ENCODE data around the gene SH3PXD2B. TPM values are rescaled to one million over a fixed set of nuclear protein-coding genes. Genes with fewer than 3 reads are reported as not detected.
A peak's percentile ranks its signal among the peaks of the same experiment; 100 is the strongest.

Gene SH3PXD2B
- polyA plus RNA-seq, 3 donors, result 0.19 to 0.77 (median 0.31) TPM

DNA sequence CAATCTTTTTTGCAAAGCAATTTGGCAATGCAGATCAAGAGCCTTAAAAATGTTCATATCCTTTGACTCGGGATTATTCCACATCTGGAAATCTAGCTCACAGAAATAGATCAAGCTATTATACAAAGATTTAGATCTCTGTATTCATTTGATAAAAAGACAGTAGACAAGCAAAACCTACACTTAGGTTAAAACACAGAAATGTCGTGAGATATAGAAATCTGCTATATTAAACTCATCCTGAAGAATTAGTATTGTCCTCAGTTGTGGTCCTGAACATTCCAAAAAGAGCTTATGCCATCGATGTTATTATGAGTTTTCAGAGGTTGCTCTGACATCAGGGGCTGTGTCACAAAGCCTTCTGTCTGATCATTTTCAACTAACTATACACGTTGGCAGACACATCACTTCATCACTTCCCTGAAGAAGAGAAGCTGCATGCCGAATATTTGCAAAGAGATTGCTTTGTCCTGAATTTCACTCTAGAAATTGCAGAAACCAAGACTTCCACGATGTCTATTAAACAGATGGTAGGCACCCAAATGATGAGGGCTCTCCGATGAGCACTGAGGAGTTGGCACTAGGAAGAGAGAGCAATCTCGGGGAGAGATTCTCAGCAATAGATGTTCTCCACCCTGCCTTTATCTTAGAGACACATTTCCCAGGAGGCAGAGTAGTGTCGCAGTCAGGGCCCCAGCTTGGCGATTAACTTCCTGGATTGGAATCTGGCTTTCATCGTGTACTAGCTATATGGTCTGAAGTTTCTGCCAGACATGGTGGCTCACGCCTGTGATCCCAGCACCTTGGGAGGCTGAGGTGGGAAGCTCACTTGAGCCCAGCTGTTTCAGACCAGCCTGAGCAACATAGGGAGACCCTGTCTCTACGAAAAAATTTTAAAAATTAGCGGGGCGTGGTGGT, 168.8 kb downstream of the SH3PXD2B start:
- Histone ChIP-seq H3K4me1 (ENCODE audit: control insufficient read depth in 1 of 2, insufficient read depth in 2 of 2, low read length in 2 of 2) (peaks cover 15 to 33% of the 10 kb centered on the region in 2 donors), H3K4me3 (replicated peaks in 1 of 3; ENCODE audit: low read depth in 2 of 3, low read length in 3 of 3) (peak overlapping the region in 1 of 3 experiments; percentile 83), H4K20me1 (ENCODE audit: insufficient read depth, low read length) (peaks cover 21% of the 10 kb centered on the region), H3K9ac (ENCODE audit: insufficient read depth, low read length, poor library complexity, severe bottlenecking) (no peak overlapping the region), H3K79me2 (ENCODE audit: insufficient read depth, low read length) (peaks cover 25% of the 10 kb centered on the region), H2AFZ (ENCODE audit: insufficient read depth, low read depth, low read length, poor library complexity, severe bottlenecking) (no peak overlapping the region), H3K36me3 (replicated peaks in 1 of 2; ENCODE audit: control insufficient read depth in 1 of 2, insufficient read depth in 2 of 2, low read length in 2 of 2) (no peaks in the 10 kb centered on the region), H3K4me2 (replicated peaks; ENCODE audit: extremely low read depth, low read length, poor library complexity, severe bottlenecking) (peak overlapping the region; percentile 98), H3K9me3 (replicated peaks in 1 of 2; ENCODE audit: control insufficient read depth in 1 of 2, insufficient read depth in 1 of 2, low read length in 2 of 2) (no peaks in the 10 kb centered on the region), H3K27me3 (ENCODE audit: control insufficient read depth in 2 of 2, insufficient read depth in 2 of 2, low read length in 2 of 2) (peaks cover 2 to 12% of the 10 kb centered on the region in 2 donors), H3K27ac (ENCODE audit: low read depth in 1 of 2, low read length in 2 of 2) (no peak overlapping the region)
- H3K36me3 Mint-ChIP-seq, result peaks cover 0 to 2% of the 10 kb centered on the region in 2 donors
- H3K27me3 Mint-ChIP-seq (ENCODE audit: low read depth in 3 of 3), result peaks cover 9 to 23% (median 14%) of the 10 kb centered on the region in 3 donors
- peaks cover 21% of the 10 kb centered on the region for H3K4me1 Mint-ChIP-seq
- no peak for DNase-seq
- intact Hi-C loops (cut with micrococcal nuclease), result loop anchor here in 1 of 2 donors (10.0 kb wide), 1 partner anchor 181 kb away; no protein-coding TSS in a partner anchor
- TF ChIP-seq, protein P1, sequence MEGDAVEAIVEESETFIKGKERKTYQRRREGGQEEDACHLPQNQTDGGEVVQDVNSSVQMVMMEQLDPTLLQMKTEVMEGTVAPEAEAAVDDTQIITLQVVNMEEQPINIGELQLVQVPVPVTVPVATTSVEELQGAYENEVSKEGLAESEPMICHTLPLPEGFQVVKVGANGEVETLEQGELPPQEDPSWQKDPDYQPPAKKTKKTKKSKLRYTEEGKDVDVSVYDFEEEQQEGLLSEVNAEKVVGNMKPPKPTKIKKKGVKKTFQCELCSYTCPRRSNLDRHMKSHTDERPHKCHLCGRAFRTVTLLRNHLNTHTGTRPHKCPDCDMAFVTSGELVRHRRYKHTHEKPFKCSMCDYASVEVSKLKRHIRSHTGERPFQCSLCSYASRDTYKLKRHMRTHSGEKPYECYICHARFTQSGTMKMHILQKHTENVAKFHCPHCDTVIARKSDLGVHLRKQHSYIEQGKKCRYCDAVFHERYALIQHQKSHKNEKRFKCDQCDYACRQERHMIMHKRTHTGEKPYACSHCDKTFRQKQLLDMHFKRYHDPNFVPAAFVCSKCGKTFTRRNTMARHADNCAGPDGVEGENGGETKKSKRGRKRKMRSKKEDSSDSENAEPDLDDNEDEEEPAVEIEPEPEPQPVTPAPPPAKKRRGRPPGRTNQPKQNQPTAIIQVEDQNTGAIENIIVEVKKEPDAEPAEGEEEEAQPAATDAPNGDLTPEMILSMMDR (IDR thresholded peaks at IDR 0.05), result no peak
- H3K4me3 Mint-ChIP-seq, result peak overlapping the region in 1 of 2 donors; percentile 92
- peak overlapping the region in 1 of 7 donors; percentile 35 for H3K27ac Mint-ChIP-seq
- 84% methylated on average over 7 of the region's 15 CpGs for WGBS (ENCODE audit: insufficient coverage)
- peaks cover 0 to 2% (median 0%) of the 10 kb centered on the region in 7 donors for H3K9me3 Mint-ChIP-seq

DNA sequence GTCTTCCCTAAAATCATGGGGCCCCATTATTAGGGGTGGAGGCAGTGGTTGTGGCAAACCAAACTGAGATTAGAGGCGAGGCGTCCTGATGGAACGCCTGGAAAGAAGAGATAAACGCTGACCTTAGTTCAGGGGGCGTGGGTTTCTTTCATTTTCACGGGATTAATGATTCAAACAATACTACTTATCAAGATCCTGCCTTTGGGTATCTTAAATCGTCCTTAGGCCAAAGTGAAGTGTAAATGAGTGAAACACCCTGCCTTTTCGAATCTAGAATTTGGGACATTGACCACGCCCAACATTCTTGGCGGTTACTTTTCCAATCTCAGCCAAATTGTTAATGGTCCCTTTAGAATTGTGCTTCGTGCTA, 169.7 kb downstream of the SH3PXD2B start:
- intact Hi-C loops (cut with micrococcal nuclease), result loop anchor here (5.0 to 10.0 kb wide), 3 partner anchors 97 to 277 kb away; partner anchors contain the start of genes STK10 (in 2 of the 2) and FBXW11 (in 1 of the 2)
- Mint-ChIP-seq H3K9me3 (peaks cover 0 to 2% (median 0%) of the 10 kb centered on the region in 7 donors), H3K36me3 (peaks cover 0 to 2% of the 10 kb centered on the region in 2 donors), H3K27ac (peak overlapping the region in 5 of 7 donors; percentile 57 to 93 (median 60)), H3K4me1 (peaks cover 21% of the 10 kb centered on the region), H3K27me3 (ENCODE audit: low read depth in 3 of 3) (peaks cover 9 to 21% (median 14%) of the 10 kb centered on the region in 3 donors), H3K4me3 (peak overlapping the region; percentile 88 to 92)
- WGBS (ENCODE audit: insufficient coverage), result 0% methylated on average over 3 of the region's 11 CpGs
- H3K9ac ChIP-seq (ENCODE audit: insufficient read depth, low read length, poor library complexity, severe bottlenecking), result peak overlapping the region; percentile 78
- H3K9me3 ChIP-seq (replicated peaks in 1 of 2; ENCODE audit: control insufficient read depth in 1 of 2, insufficient read depth in 1 of 2, low read length in 2 of 2), result no peaks in the 10 kb centered on the region
- peak overlapping the region; percentile 53 to 95 (median 83) for H3K4me3 ChIP-seq (replicated peaks in 1 of 3; ENCODE audit: low read depth in 2 of 3, low read length in 3 of 3)
- peak overlapping the region; percentile 89 for H2AFZ ChIP-seq (ENCODE audit: insufficient read depth, low read depth, low read length, poor library complexity, severe bottlenecking)
- H3K4me2 ChIP-seq (replicated peaks; ENCODE audit: extremely low read depth, low read length, poor library complexity, severe bottlenecking), result peak overlapping the region; percentile 98
- peak overlapping the region in 1 of 2 donors; percentile 24 for H3K27ac ChIP-seq (ENCODE audit: low read depth in 1 of 2, low read length in 2 of 2)
- H3K27me3 ChIP-seq (ENCODE audit: control insufficient read depth in 2 of 2, insufficient read depth in 2 of 2, low read length in 2 of 2), result peaks cover 2 to 12% of the 10 kb centered on the region in 2 donors
- no peaks in the 10 kb centered on the region for H3K36me3 ChIP-seq (replicated peaks in 1 of 2; ENCODE audit: control insufficient read depth in 1 of 2, insufficient read depth in 2 of 2, low read length in 2 of 2)
- H3K4me1 ChIP-seq (ENCODE audit: control insufficient read depth in 1 of 2, insufficient read depth in 2 of 2, low read length in 2 of 2), result peaks cover 15 to 33% of the 10 kb centered on the region in 2 donors
- peaks cover 25% of the 10 kb centered on the region for H4K20me1 ChIP-seq (ENCODE audit: insufficient read depth, low read length)
- TF ChIP-seq, protein P1 (IDR thresholded peaks at IDR 0.05), result no peak
- DNase-seq, result no peak
- peaks cover 34% of the 10 kb centered on the region for H3K79me2 ChIP-seq (ENCODE audit: insufficient read depth, low read length)

Measured in CD14-positive monocyte (primary cell).